ENCODE results near the gene ASAP2.
A peak's percentile ranks its signal among the peaks of the same experiment; 100 is the strongest.

Gene ASAP2

DNA sequence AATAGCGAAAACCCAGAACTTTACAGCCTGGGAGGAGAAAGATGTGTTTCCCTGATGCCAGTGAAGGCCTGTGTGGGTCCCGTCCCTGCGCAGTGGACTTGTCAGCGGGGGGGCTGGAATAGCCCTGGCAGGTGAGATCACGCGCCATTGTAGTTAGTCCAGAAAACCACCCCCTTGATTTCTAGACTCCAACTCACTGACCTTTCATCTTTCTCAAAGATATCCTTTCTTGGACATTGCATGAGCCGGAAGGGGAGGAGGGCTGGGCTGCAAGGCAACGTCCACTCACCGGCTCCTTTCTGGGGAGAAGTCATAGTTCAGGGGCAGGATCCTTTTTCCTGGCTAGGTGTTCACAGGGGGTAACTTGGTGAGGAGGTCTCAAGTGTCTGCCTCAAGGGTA, 22.3 kb upstream of the ASAP2 start:
- no peak for DNase-seq

DNA sequence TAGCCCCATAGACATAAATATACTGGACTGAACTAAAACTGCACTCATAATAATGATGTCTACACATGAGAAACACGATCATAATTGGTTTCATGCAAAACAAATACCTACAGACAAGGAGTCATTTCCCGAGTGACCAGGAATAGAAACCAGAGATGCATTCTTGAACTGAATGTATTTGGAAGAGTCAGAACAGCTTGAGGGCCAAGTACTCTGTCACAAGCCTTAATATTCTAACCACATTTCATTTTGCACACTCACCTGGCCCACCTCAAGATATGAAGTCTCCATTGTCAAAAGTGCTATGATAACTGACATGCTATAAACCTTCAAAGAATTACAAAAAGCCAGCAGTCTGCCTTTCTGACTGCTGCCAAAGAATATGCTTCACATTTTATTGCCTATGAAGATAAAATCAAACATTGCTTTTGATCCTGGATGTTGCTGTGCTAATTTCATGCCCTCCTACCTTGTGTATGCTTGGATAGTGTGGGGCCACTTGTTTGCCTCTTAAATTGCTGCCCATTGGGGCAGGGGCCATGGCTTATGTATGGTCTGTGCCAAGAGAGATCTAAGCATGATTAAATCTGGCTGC, 18.9 kb upstream of the ASAP2 start:
- DNase-seq: no peak

DNA sequence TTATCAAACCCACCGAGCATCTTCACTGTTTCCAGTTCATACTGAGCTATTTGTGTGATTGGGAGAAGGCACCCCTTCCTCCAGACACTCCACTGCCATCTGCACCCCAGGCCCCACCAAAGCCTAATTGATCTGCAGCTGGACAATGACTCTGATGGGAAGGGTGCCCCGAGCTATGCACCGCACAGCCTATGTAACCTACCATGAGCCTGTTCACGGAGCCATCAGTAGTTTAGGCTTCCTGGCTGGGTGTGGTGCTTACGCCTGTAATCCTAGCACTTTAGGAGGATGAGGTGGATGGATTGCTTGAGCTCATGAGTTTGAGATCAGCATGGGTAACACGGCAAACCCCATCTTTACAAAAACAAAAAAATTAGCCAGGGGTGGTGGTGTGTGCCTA, 17.8 kb upstream of the ASAP2 start:
- no peak for DNase-seq

DNA sequence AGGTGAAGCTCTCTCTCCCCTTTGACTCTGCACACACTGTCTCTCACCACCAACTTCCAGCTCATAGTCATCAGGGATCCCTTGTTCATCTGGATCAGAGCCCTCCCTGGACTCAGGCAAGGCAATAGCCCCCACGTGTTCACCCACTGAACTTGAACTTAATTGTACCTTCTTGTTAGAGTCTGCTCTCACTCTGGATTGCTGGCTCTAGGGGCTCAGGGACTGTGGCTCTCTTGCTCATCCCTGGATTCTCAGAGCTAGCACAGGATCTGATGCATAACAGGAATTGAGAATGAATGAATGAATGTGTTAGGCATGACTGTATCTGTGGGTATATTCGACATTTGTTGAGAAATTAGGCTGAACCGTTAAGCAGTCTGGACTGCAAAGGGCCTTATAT, 16.7 kb upstream of the ASAP2 start:
- no peak for DNase-seq

DNA sequence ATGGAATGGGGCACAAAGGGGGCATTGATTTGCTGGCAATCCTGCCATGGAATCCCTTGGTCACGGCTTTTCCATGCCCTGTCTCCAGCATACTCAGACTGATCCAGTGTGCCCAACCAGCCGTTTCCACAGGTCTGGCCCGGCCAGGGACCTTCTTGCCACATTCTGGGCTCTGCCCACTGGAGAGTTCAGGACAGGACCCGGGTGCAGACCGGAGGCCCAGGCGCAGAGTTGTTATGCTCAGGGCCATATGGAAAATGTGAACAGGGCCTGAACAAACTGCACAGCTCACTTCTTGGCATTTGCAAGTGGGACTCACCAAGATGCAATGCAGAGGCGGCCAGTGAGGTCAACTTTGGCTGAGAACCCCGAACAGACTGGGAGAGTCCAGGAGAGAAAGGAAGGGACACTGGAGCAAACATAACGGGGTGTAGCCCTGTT, 15.6 kb upstream of the ASAP2 start:
- DNase-seq: peak; percentile 57

DNA sequence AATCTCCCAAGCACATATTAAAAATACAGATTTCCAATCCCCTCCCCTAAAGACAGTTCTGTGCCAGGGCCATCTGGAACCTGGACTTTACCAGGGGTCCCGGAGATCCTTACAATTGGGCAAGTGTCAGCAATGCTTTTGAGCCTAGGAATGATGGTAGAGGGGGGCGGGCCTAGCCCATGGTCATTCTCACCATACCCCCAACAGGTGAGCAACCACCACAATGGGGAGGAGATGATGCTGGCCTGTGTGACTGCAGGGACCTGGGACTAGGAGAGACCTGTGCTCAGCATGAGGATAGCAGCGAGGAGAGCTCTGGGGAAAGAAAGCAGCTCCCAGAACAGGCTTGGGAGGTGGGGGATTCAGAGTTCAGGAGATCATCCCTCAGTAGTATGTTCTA, 13.9 kb upstream of the ASAP2 start:
- no peak for DNase-seq

DNA sequence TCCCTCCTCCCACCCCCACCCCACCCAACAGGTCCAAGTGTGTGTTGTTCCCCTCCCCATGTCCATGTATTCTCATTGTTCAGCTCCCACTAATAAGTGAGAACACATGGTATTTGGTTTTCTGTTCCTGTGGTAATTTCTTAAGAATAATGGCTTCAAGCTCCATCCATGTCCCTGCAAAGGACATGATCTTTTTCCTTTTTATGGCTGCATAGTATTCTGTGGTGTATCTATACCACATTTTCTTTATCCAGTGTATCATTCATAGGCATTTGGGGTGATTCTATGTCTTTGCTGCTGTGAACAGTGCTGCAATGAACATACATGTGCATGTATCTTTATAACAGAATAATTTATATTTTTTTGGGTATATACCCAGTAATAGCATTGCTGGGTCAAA, 12.3 kb upstream of the ASAP2 start:
- DNase-seq: no peak

DNA sequence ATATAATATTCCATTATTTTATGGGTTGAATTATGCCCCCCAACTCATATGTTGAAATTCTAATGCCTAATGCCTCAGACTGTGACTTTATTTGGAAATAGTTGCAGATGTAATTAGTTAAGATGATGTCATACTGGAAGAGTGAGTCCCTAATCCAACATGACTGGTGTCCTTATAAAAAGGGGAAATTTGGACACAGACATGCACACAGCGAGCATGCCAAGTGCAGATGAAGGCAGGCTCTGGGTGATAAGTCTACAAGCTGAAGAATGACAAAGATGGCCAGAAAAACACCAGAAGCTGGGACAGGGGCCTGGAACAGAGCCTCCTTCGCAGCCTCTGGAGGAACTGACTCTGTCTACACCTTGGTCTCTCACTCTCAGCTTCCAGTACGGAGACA, 10.0 kb upstream of the ASAP2 start:
- DNase-seq: no peak

DNA sequence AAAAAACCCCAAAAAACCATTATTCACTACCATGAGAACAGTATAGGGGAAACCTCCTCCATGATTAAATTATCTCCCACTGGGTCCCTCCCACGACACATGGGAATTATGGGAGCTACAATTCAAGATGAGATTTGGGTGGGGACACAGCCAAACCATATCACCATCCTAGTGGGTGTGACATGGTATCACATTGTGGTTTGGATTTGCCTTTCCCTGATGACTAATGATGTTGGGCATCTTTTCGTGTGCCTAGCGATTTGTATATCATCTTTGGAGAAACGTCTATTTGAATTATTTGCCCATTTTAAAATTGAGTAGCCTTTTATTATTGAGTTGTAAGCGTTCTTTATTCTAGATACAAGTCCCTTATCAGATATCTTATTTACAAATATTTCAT, 8.7 kb upstream of the ASAP2 start:
- DNase-seq: no peak

DNA sequence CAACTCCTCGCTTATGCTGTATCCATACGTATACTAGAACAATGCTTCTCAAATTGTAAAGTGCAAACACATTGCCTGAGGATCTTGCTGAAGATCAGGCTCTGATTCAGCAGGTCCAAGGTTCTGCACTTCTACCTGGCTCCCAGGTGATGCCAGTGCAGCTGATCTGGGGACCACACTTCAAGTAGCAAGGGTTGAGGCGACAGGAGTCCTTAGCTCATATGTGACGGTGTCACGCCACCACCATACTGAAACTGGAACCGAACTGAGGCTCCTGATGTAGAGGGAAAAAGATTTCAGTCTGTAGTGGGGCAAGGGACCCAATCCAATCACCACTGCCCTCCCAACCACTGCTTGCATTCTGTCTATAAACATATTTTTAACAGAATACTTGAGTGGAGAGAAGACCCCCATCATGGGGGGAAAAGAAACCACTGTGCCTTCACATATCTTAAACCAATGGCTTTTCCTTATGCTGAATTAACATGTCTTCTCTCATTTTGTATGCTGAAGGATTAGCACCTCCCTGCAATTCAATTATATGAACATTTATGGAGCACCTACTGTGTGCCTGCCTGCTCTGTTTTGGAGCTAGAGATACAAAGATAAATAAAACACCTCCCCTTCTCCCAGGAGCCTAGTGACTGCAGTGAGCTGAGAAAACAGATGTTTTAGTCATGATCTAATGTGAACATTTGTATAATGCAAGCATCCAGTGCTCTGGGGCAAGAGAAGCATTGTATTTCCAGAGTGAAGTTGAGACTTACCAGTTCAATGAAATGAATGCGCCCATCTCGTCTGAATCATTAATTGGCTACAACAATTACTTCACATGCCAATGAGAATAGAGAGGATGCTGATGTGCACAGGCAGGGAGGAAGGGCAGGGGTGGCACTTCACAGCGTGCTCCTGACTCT, 6.6 kb upstream of the ASAP2 start:
- DNase-seq: no peak

DNA sequence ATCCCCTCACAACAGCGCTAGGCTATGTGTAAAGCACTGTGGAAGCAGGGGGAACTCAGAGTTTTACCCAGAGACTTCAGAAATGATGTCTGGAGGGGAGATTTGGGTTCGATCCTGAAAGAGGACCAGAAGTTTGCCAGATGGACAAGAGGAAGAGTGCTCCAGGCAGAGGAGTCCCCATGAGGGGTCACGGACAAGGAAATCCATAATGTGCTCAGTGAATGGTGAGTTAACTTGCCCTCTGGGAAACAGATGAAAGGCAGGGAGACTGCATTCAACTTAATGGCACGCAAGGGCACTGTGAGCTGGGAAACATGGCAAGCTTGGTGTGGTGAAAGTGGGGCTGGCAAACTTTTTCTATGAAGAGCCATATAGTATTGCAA, 6.0 kb upstream of the ASAP2 start:
- DNase-seq: no peak

DNA sequence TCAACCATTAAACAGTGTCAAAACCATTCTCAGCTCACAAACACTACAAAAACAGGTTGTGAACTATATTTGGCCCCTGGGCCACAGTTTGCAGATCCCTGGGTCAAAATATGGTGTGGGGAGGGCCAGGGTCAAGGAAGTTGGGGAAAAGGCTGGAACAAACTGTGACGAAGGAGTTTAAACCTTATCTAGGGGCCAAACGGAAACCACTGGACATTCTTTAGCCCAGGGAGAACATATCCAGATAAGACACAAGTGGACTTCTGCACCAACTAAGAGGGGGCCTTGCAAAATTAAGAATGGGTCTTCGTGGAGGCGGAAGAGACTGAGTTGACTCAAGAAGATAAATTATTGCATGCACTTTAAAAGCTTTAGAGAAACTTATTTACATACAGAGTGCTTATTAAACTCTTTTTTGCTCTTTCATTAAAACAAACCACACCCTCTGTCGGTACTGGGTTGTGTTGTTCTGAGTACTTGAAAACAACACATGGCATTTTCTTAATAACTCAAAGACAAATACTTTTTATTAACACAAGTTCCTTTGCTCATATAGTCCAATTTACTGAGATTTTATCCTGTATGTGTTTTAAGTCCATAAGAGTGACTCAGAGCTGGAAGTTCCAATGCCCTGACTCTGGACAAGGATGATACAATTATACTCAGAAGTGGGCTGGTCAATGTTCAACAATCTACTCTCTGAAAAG, 5.3 kb upstream of the ASAP2 start:
- no peak for DNase-seq

DNA sequence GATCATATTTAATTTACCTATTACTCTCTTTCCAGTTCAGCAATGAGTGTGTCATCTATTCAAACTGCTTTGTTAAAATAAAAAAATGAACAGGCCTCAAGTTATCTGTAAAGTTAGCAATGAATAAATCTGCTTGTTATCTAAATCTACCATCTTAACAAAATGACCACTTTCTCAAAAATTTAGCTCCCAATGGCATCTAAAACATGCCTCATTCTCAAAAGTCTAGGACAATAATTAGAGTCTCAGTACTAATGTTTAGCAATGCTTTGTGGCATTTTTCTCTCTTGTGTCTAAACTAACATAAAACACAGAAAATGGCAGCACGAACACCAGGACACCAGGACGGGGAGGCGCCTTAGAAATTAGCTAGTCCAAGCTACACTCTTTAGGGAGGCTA, 3.6 kb upstream of the ASAP2 start:
- DNase-seq: no peak

DNA sequence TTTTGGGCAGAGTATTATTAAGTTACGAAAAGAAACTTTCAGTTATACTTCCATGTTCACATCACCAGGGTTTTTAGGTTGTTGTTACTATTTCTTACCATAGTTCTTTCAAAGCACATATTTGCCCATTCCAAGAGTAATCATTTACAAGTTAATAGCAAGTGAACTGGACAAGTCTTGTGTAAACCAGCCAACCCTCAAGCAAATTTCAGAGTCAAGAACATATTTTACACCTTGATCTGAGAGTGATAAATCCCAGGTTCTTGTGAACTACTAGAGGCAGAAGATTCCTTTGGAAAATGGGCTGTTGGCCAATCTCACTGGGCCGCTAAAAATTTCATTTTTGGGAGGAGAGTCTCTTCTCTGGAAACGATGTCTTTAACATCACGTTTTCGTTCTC, 2.7 kb upstream of the ASAP2 start:
- DNase-seq: no peak

DNA sequence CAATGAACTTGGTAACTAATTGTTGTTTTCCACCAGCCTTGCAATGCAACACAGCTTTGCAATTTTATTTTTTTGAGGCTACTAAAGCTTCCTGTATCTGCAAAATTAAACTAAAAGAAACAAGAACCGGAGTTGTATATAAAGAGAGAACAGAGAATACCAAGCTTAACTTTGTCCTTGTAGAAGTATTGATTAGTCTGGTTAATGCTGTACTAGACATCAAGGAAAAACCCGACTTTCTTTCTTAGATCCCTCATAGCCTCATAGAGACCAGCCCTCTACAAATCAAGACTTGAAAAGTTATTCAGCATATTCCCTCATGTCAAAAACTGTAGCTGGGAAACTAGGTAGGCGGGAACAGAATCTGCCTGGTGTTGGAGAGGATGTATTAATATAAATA, 1.7 kb upstream of the ASAP2 start:
- no peak for DNase-seq

DNA sequence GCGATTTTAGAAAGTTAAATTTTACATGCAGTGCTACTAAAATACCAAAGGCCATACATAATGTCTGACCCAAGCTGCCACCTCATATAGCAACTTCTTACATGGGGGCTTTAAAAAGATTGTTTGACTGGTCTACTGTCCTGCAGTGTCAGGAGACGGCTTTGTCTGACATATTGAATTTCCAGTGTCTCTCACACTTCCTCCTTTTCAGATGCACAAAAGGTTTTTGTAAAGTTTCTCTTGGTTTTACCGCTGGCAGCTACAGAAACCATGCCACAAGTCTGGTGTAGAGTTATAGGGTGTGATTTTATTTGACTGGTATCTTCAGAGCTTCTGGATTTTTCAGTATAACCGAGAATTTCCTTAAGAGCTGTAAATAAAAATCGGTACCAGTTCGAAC, 1.1 kb upstream of the ASAP2 start:
- DNase-seq: no peak

DNA sequence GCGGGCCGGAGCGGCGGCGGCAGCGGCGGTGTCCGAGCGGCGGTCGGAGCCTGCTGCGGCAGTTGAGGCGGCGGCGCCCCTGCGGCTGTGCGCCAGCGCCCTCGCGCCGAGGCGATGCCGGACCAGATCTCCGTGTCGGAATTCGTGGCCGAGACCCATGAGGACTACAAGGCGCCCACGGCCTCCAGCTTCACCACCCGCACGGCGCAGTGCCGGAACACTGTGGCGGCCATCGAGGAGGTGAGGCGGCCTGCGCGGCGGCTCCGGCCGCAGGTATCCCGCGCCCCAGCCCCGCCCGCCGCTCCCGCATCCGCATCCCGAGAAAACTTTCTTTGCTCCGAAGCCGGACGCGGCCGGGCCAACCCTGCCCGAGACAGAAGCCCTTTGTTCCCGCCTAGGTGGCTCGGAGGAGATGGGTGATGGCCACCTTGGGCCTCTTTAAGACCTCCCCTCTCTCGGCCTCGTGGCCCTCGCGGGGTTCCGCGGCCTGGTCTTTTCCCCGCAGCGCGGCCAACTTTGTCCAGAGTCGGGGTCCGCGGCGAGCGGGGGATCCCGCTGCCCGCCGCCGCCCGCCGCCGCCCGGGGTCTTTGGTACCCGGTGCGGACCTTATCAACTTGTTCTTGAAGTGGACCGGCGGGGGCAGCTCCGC, 504 bp downstream of the ASAP2 start:
- DNase-seq: peak; percentile 71

DNA sequence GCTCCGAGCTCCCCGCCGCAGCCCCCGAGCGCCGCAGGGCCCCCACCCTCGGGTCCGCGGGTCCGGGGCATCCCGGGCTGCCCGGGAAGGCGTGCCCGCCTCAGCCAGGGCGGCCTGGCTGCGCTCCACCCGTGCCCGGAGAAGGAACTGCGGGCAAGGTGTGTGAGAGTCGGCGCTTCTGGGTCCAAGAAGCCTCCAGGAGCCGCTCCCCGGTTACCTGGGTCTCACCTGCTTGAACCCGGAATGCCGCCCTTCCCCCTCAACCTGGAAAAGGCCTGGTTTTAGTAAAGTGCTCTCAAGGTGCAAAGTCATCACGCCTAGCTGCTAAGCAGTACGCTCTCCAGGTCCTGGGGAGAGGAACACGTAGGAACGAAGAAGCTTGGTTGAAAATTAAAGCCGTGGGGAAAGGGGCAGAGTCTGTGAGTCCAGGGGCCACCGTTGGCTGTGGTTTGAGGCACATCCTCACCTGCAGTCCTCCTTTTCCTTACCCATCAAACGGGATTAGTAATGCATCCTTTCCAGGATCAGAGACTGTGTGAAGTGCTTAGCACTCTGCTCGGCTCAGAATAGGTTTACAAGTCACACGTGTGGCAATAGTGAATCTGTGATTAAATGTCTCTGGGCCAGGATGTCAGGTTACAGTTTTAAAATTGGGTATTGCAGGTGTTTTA, 1.2 kb downstream of the ASAP2 start:
- DNase-seq: peak; percentile 74

DNA sequence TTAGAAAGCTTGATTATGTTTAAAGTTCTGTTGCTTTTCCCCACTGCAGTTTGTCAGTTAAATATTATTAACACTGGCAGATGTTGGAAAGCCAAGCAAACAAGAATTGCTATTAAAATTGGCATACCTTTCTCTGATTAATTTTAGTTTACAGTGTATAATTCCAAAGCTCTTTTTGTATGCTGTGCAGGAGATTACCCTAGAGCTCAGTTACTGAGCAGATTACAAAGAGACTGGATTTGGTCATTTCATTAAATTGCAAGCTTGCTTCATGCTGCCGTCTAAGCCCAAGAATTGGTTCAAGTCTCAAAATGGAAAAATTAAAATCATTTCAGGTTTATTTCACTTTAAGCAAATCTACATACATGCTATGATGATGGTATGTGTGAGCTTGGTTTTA, 2.3 kb downstream of the ASAP2 start:
- no peak for DNase-seq

DNA sequence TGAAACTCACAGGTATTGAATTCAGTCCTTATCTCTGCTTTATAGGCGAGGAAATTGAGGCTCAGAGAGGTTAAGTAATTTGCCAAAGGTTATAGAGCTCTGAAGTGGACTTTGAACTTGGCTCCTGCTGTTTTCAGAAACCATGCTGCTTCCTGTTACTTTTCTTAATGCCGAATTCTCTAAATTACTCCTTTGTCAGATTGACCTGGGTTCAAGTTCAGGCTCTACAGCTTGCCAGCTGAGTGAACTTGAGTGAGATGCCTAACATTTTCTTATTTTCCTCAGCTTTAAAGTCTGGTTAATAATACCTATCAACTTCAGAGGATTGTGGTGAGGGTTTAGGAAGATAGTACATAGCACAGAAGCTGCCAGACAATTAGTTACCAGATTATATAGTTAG, 3.4 kb downstream of the ASAP2 start:
- no peak for DNase-seq

DNA sequence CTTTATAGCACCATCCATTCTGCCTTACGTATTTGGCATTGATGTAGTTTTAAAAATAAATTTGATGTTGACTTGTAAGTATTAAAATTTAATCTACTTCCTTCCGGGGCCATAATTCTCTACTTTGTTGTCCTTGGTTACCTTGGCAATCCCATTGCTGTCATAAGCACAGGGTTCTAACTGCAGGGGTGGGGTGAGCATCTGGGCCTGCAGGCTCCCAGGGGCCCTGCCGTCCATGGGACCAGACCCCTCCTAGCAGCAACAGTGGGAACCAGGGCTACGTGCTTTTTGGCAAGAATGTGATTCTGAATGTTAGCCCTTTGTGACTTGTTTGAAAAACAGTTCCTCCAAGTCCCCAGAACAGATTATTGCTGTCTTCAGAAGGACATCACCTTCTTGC, 4.9 kb downstream of the ASAP2 start:
- peak; percentile 25 for DNase-seq

DNA sequence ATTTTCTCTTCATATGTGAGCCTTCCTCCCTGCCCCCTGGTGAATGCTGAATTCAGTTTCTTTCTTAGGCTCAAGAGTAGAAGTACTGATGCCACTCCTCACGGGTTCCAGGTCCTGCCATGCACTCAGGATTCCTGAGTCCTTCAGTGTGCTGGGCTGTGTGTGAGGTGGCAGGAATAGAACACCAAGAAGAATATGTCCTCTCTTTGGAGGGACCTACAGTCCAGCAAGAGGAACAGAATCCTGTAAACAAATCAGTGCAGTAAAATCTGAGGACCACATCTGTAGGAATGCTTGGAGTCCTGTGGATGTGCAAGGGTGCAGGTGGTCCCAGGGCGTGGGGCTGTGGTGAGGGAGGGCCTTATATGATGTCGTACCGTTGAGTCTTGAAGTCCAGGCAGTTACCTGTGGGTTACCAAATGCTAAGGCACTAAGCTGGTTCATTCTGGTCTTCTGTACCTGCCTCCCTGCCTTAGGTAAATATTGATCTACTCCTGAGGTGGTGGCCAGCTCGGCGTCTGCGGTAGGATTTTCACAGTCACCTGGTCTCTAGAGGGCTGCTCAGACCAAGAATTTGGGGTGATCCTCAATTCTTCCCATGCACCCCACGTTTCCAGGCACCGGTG, 5.5 kb downstream of the ASAP2 start:
- peak; percentile 62 for DNase-seq
